Neural cell (in vitro differentiated cells): Measurements from ENCODE around the gene PFKFB4.

Experiments
- EP300 ChIP-seq: fragments of 450-650 bp; conservative IDR thresholded peaks from 2 replicates; pipeline ENCODE4 v1.6.1; 2014; ENCODE audit warnings: antibody characterized with exemption, mild to moderate bottlenecking, moderate library complexity; ENCODE audit not compliant: poor library complexity, severe bottlenecking
- EZH2 ChIP-seq: fragments of 200-600, 300-800 bp; shearing (Covaris generic), sonication (generic); IDR thresholded peaks from 2 replicates; pipeline ENCODE4 v1.6.1; 2014; ENCODE audit warnings: antibody characterized with exemption, low read length, borderline replicate concordance, mild to moderate bottlenecking; ENCODE audit not compliant: insufficient read depth, poor library complexity, severe bottlenecking
- MXI1 ChIP-seq: fragments of 450-650 bp; conservative IDR thresholded peaks from 2 replicates; pipeline ENCODE4 v1.6.1; 2014; ENCODE audit warnings: antibody characterized with exemption, mild to moderate bottlenecking; ENCODE audit not compliant: poor library complexity, severe bottlenecking
- POLR2AphosphoS5 ChIP-seq: IDR thresholded peaks from 2 replicates; pipeline ENCODE4 v1.6.1; 2012
- RAD21 ChIP-seq: fragments of 450-650 bp; conservative IDR thresholded peaks from 2 replicates; pipeline ENCODE4 v1.6.1; 2014; ENCODE audit warnings: antibody characterized with exemption, mild to moderate bottlenecking, moderate library complexity
- REST ChIP-seq: IDR thresholded peaks from 2 replicates; pipeline ENCODE4 v1.6.1; 2012; ENCODE audit warnings: borderline replicate concordance
- SMC3 ChIP-seq: fragments of 450-650 bp; conservative IDR thresholded peaks from 2 replicates; pipeline ENCODE4 v1.6.1; 2014; ENCODE audit warnings: antibody characterized with exemption, mild to moderate bottlenecking, moderate library complexity; ENCODE audit not compliant: poor library complexity
- TAF1 ChIP-seq: IDR thresholded peaks from 2 replicates; pipeline ENCODE4 v1.6.1; 2012; ENCODE audit warnings: low read depth
- TF ChIP-seq, protein P1 (sequence below): fragments of 450-650 bp; IDR thresholded peaks from 2 replicates; pipeline ENCODE4 v1.5.1; 2014; ENCODE audit warnings: antibody characterized with exemption, mild to moderate bottlenecking, moderate library complexity; ENCODE audit not compliant: poor library complexity, severe bottlenecking

DNA sequence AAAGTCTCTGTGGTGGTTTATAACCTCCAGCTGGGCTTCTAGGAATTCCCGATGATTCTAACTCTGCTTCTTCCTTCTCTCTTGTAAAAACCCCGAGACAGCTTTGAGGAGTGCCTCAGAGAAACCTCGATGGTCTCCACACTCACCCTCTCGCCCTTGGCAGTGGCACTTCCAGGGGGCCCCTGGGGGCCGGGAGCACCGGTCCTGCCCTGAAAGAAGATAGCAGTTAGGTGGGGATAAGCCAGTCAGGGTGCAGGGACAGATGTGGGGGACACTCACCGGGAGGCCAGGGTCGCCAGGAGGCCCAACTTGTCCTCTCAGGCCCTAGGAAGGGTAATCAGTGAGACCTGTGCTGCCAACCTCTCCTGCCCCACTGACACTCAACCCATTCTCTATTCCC lies 28.8 kb upstream of the PFKFB4 start:
- TF ChIP-seq POLR2AphosphoS5: no peak
- TF ChIP-seq RAD21: no peak
- no peak for TF ChIP-seq REST
- TF ChIP-seq, protein P1, sequence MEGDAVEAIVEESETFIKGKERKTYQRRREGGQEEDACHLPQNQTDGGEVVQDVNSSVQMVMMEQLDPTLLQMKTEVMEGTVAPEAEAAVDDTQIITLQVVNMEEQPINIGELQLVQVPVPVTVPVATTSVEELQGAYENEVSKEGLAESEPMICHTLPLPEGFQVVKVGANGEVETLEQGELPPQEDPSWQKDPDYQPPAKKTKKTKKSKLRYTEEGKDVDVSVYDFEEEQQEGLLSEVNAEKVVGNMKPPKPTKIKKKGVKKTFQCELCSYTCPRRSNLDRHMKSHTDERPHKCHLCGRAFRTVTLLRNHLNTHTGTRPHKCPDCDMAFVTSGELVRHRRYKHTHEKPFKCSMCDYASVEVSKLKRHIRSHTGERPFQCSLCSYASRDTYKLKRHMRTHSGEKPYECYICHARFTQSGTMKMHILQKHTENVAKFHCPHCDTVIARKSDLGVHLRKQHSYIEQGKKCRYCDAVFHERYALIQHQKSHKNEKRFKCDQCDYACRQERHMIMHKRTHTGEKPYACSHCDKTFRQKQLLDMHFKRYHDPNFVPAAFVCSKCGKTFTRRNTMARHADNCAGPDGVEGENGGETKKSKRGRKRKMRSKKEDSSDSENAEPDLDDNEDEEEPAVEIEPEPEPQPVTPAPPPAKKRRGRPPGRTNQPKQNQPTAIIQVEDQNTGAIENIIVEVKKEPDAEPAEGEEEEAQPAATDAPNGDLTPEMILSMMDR: no peak
- TF ChIP-seq SMC3: no peak
- no peak for TF ChIP-seq MXI1
- TF ChIP-seq EZH2: no peak
- no peak for TF ChIP-seq TAF1
- TF ChIP-seq EP300: no peak
